Measurements from ENCODE around the gene ORC6. TPM values are rescaled to one million over a fixed set of nuclear protein-coding genes. Genes with fewer than 3 reads are reported as not detected.

ORC6 gene
- total and polyA plus RNA-seq, 9 of the 15 experiments (the other 6 are each of a cell fraction or from before 2014, with no cell fraction given), result 18.7 to 71.4 (median 47.0) TPM

- TF ChIP-seq MEF2A (IDR thresholded peaks at IDR 0.05; ENCODE audit: control insufficient read depth, low read depth, low read length) (no peak), GATAD2A (IDR thresholded peaks at IDR 0.05) (no peak), ZNF316 (IDR thresholded peaks at IDR 0.05) (peak; percentile 56), YBX1 (IDR thresholded peaks at IDR 0.05) (no peak), PHB2 (IDR thresholded peaks at IDR 0.05; ENCODE audit: low read depth) (no peak), NR1H2 (CRISPR knock-in tag; IDR thresholded peaks at IDR 0.05) (no peak), NR2F6 (CRISPR knock-in tag; IDR thresholded peaks at IDR 0.05) (no peak), ATF7 (IDR thresholded peaks at IDR 0.05) (peak; percentile 72), JUND (IDR thresholded peaks at IDR 0.05; ENCODE audit: borderline replicate concordance, low read depth, low read length) (peak; percentile 20; the same call in 1 of the 2 replicates), JUND (tag; IDR thresholded peaks at IDR 0.05; ENCODE audit: borderline replicate concordance, low read depth, low read length) (0 out of 3 replicates have a peak, but pooled peaks have one; percentile 39), ZKSCAN1 (IDR thresholded peaks at IDR 0.05; ENCODE audit: low read depth, low read length) (no peak), HDAC3 (IDR thresholded peaks at IDR 0.05; ENCODE audit: borderline replicate concordance, partially characterized antibody) (no peak), NRF1 (conservative IDR thresholded peaks at IDR 0.05 in 1 of 2, IDR thresholded peaks at IDR 0.05 in 1 of 2) (0 out of 4 replicates have a peak, but pooled peaks have one; percentile 24 to 32), FUS (optimal IDR thresholded peaks at IDR 0.05; ENCODE audit: low read depth, low read length) (no peak), GABPB2 (CRISPR knock-in tag; conservative IDR thresholded peaks at IDR 0.05) (no peak), NELFE (IDR thresholded peaks at IDR 0.05; ENCODE audit: insufficient read depth, insufficient read length) (no peak), CXXC5 (CRISPR knock-in tag; IDR thresholded peaks at IDR 0.05) (peak; percentile 27; the same call in 1 of the 2 replicates), SREBF1 (IDR thresholded peaks at IDR 0.05; ENCODE audit: borderline replicate concordance, low read depth, low read length) (no peak), ZNF507 (tag; conservative IDR thresholded peaks at IDR 0.05) (no peak), SMAD3 (CRISPR knock-in tag; conservative IDR thresholded peaks at IDR 0.05) (no peak), ETV1 (tag; conservative IDR thresholded peaks at IDR 0.05; ENCODE audit: low read depth) (no peak), CREM (IDR thresholded peaks at IDR 0.05; ENCODE audit: low read depth) (peak; percentile 71), BMI1 (IDR thresholded peaks at IDR 0.05; ENCODE audit: low read length) (no peak), SMAD1 (IDR thresholded peaks at IDR 0.05; ENCODE audit: low read depth, low read length, partially characterized antibody) (no peak), EP400 (IDR thresholded peaks at IDR 0.05) (0 out of 2 replicates have a peak, but pooled peaks have one; percentile 9), FOSL1 (tag; conservative IDR thresholded peaks at IDR 0.05) (no peak)
- TF ChIP-seq, protein P1, sequence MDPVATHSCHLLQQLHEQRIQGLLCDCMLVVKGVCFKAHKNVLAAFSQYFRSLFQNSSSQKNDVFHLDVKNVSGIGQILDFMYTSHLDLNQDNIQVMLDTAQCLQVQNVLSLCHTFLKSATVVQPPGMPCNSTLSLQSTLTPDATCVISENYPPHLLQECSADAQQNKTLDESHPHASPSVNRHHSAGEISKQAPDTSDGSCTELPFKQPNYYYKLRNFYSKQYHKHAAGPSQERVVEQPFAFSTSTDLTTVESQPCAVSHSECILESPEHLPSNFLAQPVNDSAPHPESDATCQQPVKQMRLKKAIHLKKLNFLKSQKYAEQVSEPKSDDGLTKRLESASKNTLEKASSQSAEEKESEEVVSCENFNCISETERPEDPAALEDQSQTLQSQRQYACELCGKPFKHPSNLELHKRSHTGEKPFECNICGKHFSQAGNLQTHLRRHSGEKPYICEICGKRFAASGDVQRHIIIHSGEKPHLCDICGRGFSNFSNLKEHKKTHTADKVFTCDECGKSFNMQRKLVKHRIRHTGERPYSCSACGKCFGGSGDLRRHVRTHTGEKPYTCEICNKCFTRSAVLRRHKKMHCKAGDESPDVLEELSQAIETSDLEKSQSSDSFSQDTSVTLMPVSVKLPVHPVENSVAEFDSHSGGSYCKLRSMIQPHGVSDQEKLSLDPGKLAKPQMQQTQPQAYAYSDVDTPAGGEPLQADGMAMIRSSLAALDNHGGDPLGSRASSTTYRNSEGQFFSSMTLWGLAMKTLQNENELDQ (CRISPR knock-in tag; IDR thresholded peaks at IDR 0.05; ENCODE audit: borderline replicate concordance), result no peak
- TF ChIP-seq, protein P2, sequence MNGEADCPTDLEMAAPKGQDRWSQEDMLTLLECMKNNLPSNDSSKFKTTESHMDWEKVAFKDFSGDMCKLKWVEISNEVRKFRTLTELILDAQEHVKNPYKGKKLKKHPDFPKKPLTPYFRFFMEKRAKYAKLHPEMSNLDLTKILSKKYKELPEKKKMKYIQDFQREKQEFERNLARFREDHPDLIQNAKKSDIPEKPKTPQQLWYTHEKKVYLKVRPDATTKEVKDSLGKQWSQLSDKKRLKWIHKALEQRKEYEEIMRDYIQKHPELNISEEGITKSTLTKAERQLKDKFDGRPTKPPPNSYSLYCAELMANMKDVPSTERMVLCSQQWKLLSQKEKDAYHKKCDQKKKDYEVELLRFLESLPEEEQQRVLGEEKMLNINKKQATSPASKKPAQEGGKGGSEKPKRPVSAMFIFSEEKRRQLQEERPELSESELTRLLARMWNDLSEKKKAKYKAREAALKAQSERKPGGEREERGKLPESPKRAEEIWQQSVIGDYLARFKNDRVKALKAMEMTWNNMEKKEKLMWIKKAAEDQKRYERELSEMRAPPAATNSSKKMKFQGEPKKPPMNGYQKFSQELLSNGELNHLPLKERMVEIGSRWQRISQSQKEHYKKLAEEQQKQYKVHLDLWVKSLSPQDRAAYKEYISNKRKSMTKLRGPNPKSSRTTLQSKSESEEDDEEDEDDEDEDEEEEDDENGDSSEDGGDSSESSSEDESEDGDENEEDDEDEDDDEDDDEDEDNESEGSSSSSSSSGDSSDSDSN (IDR thresholded peaks at IDR 0.05; ENCODE audit: borderline replicate concordance in 1 of 2, low read depth in 2 of 2, low read length in 2 of 2), result no peak
Measured at GRCh38 chr16:46649588-46650253, 39.7 kb upstream of the ORC6 start (continued).
